Stimulated activated CD8-positive, alpha-beta memory T cell treated with anti-CD3 and anti-CD28 coated beads, Interleukin-15, amount 100 ng/mL, for 1 hour (primary cell): Measurements from ENCODE around the gene ANKLE1.
"Not testable (repeated sequence)": the region's sequence is repeated elsewhere in the genome, so short reads cannot be mapped to it uniquely, and the experiment has no call there.

Experiments used
- DNase-seq: peaks from one replicate; pipeline ENCODE4 v3.0.0-alpha.2; 2020; ENCODE audit warnings: low read depth

Gene ANKLE1

GRCh38 chr19:17246681-17247425, 34.8 kb upstream of the ANKLE1 start:
- no peak for DNase-seq

- no peak for DNase-seq
These were observed 33.5 kb upstream of the ANKLE1 start for GRCh38 chr19:17248011-17248776.

GRCh38 chr19:17249887-17250548, 31.7 kb upstream of the ANKLE1 start:
- DNase-seq = no peak

- no peak for DNase-seq
These were observed 27.1 kb upstream of the ANKLE1 start for GRCh38 chr19:17254636-17255035.

GRCh38 chr19:17255150-17255621, 26.5 kb upstream of the ANKLE1 start:
- no peak for DNase-seq

- DNase-seq = no peak
These were observed 25.6 kb upstream of the ANKLE1 start for GRCh38 chr19:17256130-17256529.

- no peak for DNase-seq
These were observed 22.5 kb upstream of the ANKLE1 start for GRCh38 chr19:17259118-17259780.

- DNase-seq = no peak
These were observed 21.8 kb upstream of the ANKLE1 start for GRCh38 chr19:17259934-17260333.

- peak; percentile 82 for DNase-seq
These were observed 20.8 kb upstream of the ANKLE1 start for GRCh38 chr19:17260842-17261325.

- no peak for DNase-seq
These were observed 19.1 kb upstream of the ANKLE1 start for GRCh38 chr19:17262557-17262956.

- DNase-seq = no peak
These were observed 17.7 kb upstream of the ANKLE1 start for GRCh38 chr19:17263712-17264640.

GRCh38 chr19:17264641-17264979, 17.1 kb upstream of the ANKLE1 start, which contains the start of gene USHBP1:
Gene USHBP1 (minus strand): TSS chr19:17264745. CDS start chr19:17264299, 446 bp downstream.
- no peak for DNase-seq

GRCh38 chr19:17266026-17266425, 15.7 kb upstream of the ANKLE1 start:
- DNase-seq = no peak

GRCh38 chr19:17266589-17266974, 15.1 kb upstream of the ANKLE1 start:
- DNase-seq = no peak

- peak; percentile 86 for DNase-seq
These were observed 14.5 kb upstream of the ANKLE1 start, which contains the start of gene BABAM1 for GRCh38 chr19:17266975-17267788. Gene BABAM1 (plus strand): TSS chr19:17267443. CDS start chr19:17268807, 1,364 bp downstream.

GRCh38 chr19:17268754-17269153, 12.9 kb upstream of the ANKLE1 start:
- no peak for DNase-seq

- DNase-seq = not testable (repeated sequence)
These were observed 6.8 kb upstream of the ANKLE1 start for GRCh38 chr19:17274892-17275291.

GRCh38 chr19:17275441-17276175, 6.1 kb upstream of the ANKLE1 start:
- DNase-seq = no peak

GRCh38 chr19:17279436-17279835, 2.3 kb upstream of the ANKLE1 start:
- DNase-seq = no peak
